NCI-H2227 (cell line): Measurements from ENCODE around the gene TXNDC17.
"Not testable (repeated sequence)": the region's sequence is repeated elsewhere in the genome, so short reads cannot be mapped to it uniquely, and the experiment has no call there.

Experiments
- DNase-seq: peaks from one replicate; lab custom pipeline; 2025; ENCODE audit not compliant: unreplicated experiment; lab: John Stamatoyannopoulos, UW

The TXNDC17 gene

DNA sequence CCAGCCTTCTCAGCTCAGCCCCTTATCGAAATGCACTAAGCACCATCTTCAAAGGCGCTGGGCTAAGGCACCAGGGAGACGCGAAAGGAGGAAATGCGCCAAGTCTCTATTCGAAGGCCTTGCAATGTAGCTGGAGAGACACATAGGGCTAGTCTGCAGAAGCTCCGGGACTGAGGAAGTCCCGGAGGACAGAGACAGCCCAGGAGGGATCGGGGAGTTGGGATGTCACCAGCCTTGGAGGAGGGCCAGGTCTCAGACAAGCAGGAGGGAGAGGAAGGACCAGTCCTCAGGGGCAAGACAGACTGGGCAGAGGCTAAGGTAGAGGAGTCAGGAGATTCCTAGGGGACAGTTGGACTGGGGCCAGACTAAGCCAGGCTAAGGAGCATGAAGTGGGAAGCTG is 19.2 kb downstream of the TXNDC17 start:
- DNase-seq: no peak

GRCh38 chr17:6660805-6661463 is 20.1 kb downstream of the TXNDC17 start:
- no peak for DNase-seq

DNA sequence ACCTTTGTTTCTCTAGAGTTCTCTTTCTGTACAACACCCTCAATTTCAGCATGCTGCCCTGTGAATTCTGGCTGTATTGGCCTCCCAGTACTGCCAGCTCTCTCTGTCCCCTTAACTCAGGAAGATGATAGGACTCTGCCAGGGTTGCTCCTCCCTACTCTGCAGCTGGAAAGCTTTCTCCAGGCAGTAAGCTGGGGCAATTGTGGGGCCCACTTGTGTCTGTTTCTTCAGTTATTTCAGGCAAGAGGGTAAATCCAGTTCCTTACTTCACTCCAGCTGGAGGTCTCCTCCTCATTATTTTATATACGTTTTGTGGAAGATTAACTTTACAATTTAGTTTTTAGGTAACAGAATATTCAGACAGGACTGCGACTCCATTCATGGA is 20.6 kb downstream of the TXNDC17 start:
- no peak for DNase-seq

DNA sequence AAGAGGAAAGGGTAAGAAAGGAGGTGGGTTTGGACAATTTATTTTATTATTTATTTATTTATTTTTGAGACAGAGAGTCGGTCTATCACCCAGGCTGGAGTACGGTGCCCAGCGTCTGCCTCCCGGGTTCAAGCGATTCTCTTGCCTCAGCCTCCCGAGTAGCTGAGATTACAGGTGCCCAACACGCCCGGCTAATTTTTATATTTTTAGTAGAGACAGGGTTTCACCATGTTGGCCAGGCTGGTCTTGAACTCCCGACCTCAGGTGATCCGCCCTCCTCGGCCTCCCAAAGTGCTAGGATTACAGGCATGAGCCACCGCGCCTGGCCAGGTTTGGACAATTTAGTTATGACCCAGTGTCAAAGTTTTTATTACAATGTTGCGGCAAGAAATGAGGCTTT is 22.3 kb downstream of the TXNDC17 start:
- DNase-seq: not testable (repeated sequence)

DNA sequence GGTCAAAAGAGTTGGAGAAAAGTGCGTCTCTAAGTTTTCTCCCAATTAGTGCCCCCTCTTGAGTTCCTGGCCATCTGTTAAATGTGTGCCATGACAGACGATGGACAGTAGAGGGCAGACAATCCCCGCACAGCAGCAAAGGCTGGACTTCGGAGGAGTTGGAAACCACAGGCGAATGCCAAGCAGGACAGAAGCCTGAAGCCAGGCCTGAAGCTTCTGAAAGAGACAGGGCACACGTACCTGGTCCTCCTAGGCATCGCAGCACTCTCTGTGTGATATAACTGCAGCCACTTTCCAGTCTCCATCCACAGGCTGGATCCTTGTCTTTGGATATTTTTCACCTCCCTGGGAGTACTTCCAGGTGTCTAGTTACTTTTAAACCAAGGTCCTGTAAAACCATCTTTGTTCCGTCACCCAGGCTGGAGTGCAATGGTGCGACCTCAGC is 25.2 kb downstream of the TXNDC17 start:
- DNase-seq: peak; percentile 65

DNA sequence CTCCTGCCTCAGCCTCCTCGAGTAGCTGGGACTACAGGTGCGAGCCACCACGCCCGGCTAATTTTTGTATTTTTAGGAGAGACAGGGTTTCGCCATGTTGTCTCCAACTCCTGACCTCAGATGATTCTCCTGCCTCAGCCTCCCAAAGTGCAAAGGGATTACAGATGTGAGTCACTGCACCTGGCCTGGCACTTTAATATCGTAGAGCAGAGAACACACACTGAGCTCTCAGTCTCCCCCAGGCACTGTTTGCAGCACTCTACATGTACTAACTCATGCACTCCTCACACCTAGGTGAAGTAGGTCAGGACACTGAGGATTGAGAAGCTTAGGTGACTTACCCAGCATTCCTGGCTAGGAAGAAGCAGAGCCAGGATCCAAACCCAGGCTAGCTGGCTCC is 25.7 kb downstream of the TXNDC17 start:
- DNase-seq: no peak

DNA sequence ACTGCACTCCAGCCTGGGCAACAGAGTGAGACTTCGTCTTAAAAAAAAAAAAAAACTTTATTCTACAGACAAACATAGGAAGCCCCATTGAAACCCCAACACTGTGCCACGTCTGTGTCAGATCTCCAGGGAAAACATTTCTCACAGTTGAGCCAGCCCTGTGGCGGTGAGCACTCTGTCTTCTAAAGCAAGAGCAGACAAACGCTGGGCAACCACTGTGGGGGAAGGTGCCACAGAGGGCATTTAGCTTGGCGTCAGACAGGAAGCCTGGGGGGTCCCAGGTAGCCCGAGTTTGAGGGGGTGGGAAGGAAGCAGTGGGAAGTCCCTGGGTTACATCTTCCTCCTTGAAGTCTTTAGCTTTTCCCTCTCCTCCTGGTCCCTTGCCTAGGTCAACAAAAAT is 26.7 kb downstream of the TXNDC17 start:
- DNase-seq: no peak

GRCh38 chr17:6668219-6668618 is 27.4 kb downstream of the TXNDC17 start:
- no peak for DNase-seq

DNA sequence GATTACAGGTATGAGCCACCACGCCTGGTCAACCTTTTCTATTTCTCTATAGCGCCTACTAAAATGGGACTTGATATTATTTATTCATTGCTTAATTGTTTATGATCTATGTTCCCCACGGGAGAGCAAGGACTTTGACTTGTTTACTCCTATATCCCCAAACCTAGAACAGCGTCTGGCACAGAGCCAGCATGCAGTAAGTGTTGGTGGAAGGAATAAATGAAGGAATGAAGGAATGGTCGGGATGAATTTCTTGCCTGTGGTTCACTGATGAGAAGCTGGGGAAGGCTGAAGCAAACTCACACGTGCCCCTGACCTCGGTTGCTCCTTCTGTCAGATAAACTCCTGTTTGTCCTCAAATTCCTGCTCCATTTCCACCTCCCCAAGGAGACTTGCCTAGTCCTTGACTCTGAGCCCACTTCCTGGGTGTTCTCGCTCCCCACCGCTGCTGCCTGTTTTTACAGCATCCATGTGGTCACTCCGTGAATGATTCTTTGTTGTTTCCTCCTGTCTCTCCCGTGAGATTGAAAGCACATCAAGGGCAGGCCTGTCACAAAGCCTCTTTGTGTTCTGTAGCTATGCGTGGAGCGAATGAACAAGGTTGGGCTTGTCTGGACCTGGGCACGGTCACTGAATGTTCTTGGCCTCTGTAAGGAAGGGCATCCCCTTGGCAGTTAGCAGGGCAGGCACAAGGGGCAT is 28.0 kb downstream of the TXNDC17 start:
- DNase-seq: no peak

DNA sequence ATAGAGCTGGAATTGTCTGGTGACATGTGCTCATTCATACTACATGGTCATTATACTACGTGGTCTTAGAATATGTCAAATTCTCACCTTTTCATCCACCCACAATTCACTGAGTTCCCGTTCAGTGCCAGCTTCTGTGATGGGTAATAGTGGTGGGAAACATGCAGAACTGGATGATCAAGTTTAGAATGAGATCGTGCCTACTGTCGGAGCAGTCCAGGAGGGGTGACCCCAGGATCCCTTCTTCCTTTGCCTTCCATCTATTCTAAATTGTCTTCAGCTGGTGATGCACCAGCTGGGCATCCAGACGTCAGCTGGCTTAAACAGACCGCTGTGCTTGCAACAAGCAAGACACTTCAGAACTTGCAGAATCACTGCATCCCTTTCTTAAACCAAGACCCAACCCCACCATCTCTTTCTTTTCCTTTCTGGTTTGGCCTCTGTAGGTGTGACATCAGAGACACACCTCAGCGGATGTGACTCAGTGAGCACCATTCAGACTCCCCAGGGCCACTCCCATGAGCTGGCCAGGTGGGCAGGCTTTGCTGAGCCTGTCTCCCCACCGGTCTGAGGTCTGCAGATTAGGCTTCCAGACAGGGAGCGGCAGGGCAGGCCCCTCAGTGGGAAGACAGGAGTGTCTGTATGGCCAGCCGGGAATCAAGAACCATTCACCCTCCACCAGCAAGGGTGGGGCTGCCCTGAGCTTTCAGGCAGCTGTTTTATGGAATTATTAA is 28.8 kb downstream of the TXNDC17 start:
- no peak for DNase-seq

DNA sequence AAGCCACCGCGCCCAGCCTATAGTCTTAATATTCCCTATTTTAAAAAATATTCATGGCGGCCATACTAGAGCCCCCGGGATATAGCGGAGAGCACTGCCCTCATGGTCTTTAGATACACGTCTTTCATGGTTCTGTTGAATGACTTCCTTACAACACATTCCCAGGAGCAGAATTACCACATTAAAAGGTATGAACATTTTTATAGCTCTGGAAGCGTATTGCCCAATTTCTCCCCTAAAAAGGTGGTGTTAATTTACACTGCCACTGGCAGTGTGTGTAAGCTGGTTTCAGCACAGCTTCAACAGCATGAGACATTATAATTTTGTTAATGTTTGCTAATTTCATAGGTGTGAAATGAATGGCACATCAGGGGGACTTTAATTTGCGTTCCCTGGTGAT is 29.7 kb downstream of the TXNDC17 start:
- DNase-seq: no peak

DNA sequence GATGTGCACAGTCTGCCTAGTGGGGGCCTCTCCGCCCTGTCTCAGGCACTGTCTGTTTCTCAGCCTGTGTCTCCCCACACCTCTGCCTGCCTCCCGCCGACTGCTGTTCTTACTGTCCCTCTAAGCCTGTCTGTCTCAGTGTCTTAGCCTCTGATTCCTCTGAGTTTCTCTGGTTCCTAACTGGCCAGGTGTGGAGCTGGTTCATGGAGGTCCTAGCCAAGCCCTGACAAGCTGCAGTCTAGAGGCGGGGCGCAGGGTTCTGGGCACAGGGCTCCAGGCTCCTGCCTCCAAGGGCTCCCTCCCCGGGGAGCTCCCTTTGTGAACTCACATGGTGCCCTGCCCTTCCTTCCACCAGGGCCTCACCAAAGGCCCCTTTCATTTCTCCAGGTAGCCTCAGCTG is 30.1 kb downstream of the TXNDC17 start:
- DNase-seq: no peak

DNA sequence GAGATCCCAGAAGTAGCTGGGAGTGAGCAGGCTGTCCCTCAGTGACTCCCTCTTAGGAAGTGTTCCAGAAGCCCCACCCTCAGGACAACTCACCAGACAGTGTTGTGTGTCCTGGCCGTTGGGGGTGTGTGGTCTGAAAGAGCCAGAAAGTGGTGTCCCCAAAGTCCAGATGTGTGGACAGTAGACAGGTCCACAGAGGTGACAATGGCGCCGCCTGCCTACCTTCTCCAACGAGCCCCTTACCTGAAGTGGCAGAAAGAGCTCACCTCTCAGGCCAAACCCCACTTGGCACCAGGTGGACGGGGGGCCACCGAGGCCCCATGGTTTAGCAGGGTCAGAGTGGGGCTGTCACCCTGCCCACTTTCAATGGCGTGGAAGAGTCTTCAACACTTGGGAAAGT is 30.6 kb downstream of the TXNDC17 start:
- no peak for DNase-seq

DNA sequence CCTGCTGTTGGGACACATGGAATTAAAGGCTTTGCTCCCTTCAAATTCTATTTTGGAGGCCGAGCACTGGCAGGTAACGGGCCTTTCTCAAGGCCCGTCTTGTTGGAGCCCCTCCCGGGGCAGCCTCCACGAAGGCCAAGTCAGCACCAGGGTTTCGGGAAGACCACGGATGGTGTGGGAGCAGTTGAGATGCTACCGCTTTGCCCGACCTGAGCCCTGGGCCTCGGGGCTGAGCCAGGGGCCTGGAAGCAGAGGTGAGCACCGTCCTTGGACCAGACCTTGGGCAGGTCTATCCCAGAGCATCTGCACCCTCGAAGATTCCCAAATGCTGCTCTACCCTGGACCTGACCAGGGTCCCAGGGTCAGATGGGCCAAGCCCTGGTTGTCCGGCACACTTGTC is 33.7 kb downstream of the TXNDC17 start:
- no peak for DNase-seq

- DNase-seq: no peak
Observed at GRCh38 chr17:6675201-6675825, 34.5 kb downstream of the TXNDC17 start.

DNA sequence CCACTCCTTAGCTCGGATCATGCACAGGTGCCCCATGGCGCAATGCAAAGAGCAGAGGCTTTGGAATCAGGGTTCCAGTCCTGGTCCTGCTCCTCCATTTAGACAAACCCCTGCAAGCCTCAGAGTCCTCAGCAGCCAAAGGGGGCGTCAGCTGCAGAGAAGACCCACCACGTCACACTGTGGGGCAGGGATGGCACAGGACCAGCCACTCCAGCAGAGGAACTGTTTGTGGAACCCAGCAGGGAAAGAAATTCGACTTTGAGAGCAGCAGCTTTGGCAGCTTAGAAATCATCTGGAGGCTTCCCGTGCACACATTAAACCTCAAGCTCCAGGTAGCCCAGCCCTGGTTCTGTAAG is 35.9 kb downstream of the TXNDC17 start:
- no peak for DNase-seq

- no peak for DNase-seq
Observed at GRCh38 chr17:6677158-6677831, 36.4 kb downstream of the TXNDC17 start.

GRCh38 chr17:6677946-6678345 is 37.1 kb downstream of the TXNDC17 start:
- DNase-seq: no peak

DNA sequence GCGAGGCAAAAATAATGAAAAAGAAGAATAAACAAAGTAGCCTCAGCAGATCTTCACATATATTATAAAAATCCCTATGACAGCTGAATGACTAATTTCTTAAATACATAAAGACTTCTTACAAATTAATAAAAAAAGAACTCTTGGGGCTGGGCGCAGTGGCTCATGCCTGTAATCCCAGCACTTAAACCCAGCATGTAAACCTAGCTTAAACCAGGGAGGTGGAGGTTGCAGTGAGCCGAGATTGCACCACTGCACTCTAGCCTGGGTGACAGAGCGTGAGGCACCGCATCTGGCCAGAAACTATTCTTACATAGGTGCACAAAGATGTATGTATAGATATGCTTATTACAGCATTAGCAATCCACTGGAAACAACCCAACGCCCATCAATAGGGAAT is 38.4 kb downstream of the TXNDC17 start:
- DNase-seq: no peak

DNA sequence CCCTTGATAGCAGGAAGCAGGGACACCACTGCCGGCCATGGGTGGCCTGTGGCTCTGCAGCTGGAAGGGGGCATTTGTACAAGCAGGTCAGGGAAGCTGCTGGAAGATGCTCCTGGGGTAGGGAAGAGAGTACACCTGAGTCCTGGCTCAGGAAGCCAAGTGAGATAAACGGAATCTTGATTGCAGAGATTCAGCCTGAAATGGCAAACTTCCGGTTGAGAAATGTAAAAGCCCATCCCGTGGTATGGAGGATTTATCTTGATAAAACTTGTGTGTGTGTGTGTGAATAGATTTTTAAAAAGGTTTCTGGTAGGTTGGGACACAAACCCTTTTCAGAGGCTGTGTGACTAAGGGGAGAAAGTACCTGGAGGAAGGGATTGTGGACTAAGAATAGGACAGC is 40.3 kb downstream of the TXNDC17 start:
- no peak for DNase-seq

DNA sequence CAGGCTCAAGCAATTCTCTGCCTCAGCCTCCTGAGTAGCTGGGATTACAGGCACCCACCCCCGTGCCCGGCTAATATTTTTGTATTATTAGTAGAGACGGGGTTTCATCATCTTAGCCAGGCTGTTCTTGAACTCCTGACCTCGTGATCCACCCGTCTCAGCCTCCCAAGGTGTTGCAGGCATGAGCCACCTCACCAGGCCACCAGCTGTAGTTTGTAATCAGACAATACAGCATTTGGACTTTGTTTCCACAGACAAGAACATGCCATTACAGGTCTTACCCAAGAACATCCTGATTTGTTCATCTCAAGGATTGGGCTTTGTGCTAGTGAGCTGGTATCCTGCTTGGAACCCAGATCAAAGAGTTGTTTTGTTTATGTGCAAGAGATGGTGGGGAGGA is 40.8 kb downstream of the TXNDC17 start:
- no peak for DNase-seq
